ENCODE data around the gene TFG. TPM values are rescaled to one million over a fixed set of nuclear protein-coding genes. Genes with fewer than 3 reads are reported as not detected.

TFG gene
- total and polyA plus RNA-seq, 2 experiments from 2014 or later, result 87.6 to 88.5 TPM

GRCh38 chr3:100708644-100708988, 678 bp upstream of the TFG start:
- H3K9me3 Mint-ChIP-seq, result peaks cover 5% of the 10 kb centered on the region; the same call in 1 of the 3 replicates
- Histone ChIP-seq H3K27ac (ENCODE audit: low read depth) (no peak overlapping the region; the same call in 1 of the 2 replicates), H3K4me3 (peak overlapping the region; percentile 94), H2AFZ (peak overlapping the region; percentile 52; the same call in 1 of the 2 replicates), H3K9me2 (ENCODE audit: insufficient read depth) (peaks cover 4% of the 10 kb centered on the region), H3K4me1 (ENCODE audit: insufficient read depth) (peaks cover 8% of the 10 kb centered on the region; the same call in 1 of the 2 replicates), H4K20me1 (replicated peaks; ENCODE audit: insufficient read depth) (peaks cover 14% of the 10 kb centered on the region), H3K79me2 (replicated peaks; ENCODE audit: insufficient read depth) (peaks cover 37% of the 10 kb centered on the region), H3K36me3 (ENCODE audit: insufficient read depth) (peaks cover 3% of the 10 kb centered on the region; the same call in 1 of the 2 replicates), H3F3A (replicated peaks; ENCODE audit: low read depth) (no peaks in the 10 kb centered on the region), H3K4me2 (peak overlapping the region; percentile 67), H3K27me3 (ENCODE audit: insufficient read depth) (peaks cover 32% of the 10 kb centered on the region)
- ATAC-seq (no peak), DNase-seq (ENCODE audit: low spot score) (no peak)
- peaks cover 8% of the 10 kb centered on the region; the same call in 2 of the 3 replicates for H3K36me3 Mint-ChIP-seq (ENCODE audit: low read depth)
- peak overlapping the region; percentile 97 for H3K27ac Mint-ChIP-seq
- TF ChIP-seq JUNB (IDR thresholded peaks at IDR 0.05; ENCODE audit: unreplicated experiment) (no peak), STAT1 (IDR thresholded peaks at IDR 0.05; ENCODE audit: unreplicated experiment) (no peak), NANOG (IDR thresholded peaks at IDR 0.05; ENCODE audit: borderline replicate concordance) (no peak), EZH2 (IDR thresholded peaks at IDR 0.05; ENCODE audit: low read depth, unreplicated experiment) (no peak), ZNF114 (CRISPR knock-in tag; IDR thresholded peaks at IDR 0.05) (no peak), EZH2phosphoT487 (IDR thresholded peaks at IDR 0.05; ENCODE audit: unreplicated experiment) (no peak), POLR2AphosphoS5 (IDR thresholded peaks at IDR 0.05; ENCODE audit: low read depth) (no peak), REST (IDR thresholded peaks at IDR 0.05; ENCODE audit: unreplicated experiment) (no peak), ZNF331 (CRISPR knock-in tag; IDR thresholded peaks at IDR 0.05; ENCODE audit: low read depth) (no peak), ZNF462 (CRISPR knock-in tag; IDR thresholded peaks at IDR 0.05) (no peak), ETS1 (IDR thresholded peaks at IDR 0.05) (no peak), CREB1 (CRISPR knock-in tag; IDR thresholded peaks at IDR 0.05; ENCODE audit: low read depth) (no peak), CTCF (conservative IDR thresholded peaks at IDR 0.05; ENCODE audit: low read depth in 2 of 2) (no peak)
- peaks cover 25% of the 10 kb centered on the region for H3K4me1 Mint-ChIP-seq
- H3K4me3 Mint-ChIP-seq, result peak overlapping the region; percentile 80
- peaks cover 20% of the 10 kb centered on the region for H3K27me3 Mint-ChIP-seq (ENCODE audit: insufficient read depth, low read depth, poor library complexity)
